ENCODE results near the gene NELFB.

DNA sequence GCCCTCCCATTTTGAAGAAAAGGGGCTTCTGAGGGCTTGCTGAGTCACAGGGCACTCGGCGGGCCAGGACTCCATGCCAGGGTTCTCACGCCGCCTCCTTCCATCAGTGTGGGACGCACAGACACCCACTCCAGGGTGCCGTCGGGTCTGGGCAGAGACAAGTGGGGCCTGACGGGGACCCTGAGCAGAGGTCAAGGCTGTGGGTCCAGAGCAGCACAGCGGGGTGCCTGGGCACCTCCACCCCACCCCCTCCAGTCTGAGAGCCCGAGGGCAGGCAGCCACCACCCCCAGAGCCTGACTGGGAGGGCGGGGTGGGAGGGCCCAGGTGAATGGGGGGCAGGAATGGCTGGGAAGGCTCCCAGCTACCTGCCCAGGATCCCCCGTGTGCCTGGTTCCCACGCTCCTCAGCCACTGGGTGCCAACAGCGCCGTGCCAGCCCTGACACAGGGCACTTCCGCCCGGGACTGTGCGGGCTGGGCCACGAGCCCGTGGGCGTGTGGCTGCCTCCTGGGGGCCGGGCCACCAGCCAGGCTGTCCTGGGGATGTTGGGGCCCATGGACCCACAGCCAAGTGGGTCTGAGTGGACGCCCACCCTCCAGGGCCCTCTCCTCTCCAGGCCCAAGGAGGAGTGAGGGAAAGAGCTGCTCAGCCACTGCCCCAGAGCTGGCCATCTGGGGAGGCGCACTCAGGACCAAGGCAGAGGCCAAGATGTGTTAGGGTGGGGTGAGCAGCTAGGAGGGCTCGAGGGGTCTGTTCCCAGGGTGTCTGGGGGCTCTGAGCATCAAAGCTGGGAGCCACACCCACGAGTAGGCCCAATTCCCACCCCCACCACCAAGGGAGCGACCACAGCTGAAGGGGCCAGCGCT, 57.1 kb downstream of the NELFB start:
- TF ChIP-seq, protein P1, sequence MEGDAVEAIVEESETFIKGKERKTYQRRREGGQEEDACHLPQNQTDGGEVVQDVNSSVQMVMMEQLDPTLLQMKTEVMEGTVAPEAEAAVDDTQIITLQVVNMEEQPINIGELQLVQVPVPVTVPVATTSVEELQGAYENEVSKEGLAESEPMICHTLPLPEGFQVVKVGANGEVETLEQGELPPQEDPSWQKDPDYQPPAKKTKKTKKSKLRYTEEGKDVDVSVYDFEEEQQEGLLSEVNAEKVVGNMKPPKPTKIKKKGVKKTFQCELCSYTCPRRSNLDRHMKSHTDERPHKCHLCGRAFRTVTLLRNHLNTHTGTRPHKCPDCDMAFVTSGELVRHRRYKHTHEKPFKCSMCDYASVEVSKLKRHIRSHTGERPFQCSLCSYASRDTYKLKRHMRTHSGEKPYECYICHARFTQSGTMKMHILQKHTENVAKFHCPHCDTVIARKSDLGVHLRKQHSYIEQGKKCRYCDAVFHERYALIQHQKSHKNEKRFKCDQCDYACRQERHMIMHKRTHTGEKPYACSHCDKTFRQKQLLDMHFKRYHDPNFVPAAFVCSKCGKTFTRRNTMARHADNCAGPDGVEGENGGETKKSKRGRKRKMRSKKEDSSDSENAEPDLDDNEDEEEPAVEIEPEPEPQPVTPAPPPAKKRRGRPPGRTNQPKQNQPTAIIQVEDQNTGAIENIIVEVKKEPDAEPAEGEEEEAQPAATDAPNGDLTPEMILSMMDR (IDR thresholded peaks at IDR 0.05; ENCODE audit: low read depth, low read length), result no peak
- TF ChIP-seq EZH2phosphoT487 (IDR thresholded peaks at IDR 0.05; ENCODE audit: low read depth), result no peak

Data from OCI-LY3 (cell line).